ENCODE data around the gene PRKCE. TPM values are rescaled to one million over a fixed set of nuclear protein-coding genes. Genes with fewer than 3 reads are reported as not detected.
A peak's percentile ranks its signal among the peaks of the same experiment; 100 is the strongest.

Gene PRKCE
- total RNA-seq, 1 donor from 2014 or later, result 12.0 TPM

DNA sequence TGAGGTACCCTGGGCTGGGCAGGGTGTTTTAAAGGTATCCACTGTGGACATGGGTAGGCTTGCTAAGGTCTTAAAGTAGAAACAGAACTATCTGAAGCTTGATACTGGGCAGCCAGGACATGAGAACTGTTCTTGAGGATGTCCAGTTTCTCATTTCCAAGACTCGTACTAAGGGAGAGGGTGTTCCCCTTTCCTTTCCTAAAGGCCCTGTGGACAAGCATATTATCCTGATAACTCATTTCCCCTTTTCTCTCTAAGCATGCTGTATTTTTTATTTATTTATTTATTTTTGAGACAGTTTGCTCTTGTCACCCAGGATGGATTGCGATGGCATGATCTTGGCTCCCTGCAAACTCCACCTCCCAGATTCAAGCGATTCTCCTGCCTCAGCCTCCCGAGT, 273.6 kb downstream of the PRKCE start:
- H3K4me1 Mint-ChIP-seq (ENCODE audit: low read depth), result peaks cover 14% of the 10 kb centered on the region
- no peak overlapping the region for H3K27ac Mint-ChIP-seq (ENCODE audit: unreplicated experiment)
- no peaks in the 10 kb centered on the region for H3K27me3 Mint-ChIP-seq (ENCODE audit: low read depth)
- TF ChIP-seq, protein P1, sequence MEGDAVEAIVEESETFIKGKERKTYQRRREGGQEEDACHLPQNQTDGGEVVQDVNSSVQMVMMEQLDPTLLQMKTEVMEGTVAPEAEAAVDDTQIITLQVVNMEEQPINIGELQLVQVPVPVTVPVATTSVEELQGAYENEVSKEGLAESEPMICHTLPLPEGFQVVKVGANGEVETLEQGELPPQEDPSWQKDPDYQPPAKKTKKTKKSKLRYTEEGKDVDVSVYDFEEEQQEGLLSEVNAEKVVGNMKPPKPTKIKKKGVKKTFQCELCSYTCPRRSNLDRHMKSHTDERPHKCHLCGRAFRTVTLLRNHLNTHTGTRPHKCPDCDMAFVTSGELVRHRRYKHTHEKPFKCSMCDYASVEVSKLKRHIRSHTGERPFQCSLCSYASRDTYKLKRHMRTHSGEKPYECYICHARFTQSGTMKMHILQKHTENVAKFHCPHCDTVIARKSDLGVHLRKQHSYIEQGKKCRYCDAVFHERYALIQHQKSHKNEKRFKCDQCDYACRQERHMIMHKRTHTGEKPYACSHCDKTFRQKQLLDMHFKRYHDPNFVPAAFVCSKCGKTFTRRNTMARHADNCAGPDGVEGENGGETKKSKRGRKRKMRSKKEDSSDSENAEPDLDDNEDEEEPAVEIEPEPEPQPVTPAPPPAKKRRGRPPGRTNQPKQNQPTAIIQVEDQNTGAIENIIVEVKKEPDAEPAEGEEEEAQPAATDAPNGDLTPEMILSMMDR (IDR thresholded peaks at IDR 0.05), result no peak
- DNase-seq (ENCODE audit: low spot score), result no peak
- H3K4me3 Mint-ChIP-seq (ENCODE audit: unreplicated experiment), result no peak overlapping the region
- H3K9me3 Mint-ChIP-seq (ENCODE audit: low read depth), result no peaks in the 10 kb centered on the region
- no peaks in the 10 kb centered on the region for H3K36me3 Mint-ChIP-seq (ENCODE audit: low read depth)

GRCh38 chr2:45925636-45926366, 274.3 kb downstream of the PRKCE start:
- H3K9me3 Mint-ChIP-seq (ENCODE audit: low read depth), result no peaks in the 10 kb centered on the region
- H3K36me3 Mint-ChIP-seq (ENCODE audit: low read depth), result no peaks in the 10 kb centered on the region
- H3K4me3 Mint-ChIP-seq (ENCODE audit: unreplicated experiment), result no peak overlapping the region
- H3K4me1 Mint-ChIP-seq (ENCODE audit: low read depth), result peaks cover 14% of the 10 kb centered on the region
- TF ChIP-seq, protein P1 (IDR thresholded peaks at IDR 0.05), result no peak
- H3K27me3 Mint-ChIP-seq (ENCODE audit: low read depth), result no peaks in the 10 kb centered on the region
- H3K27ac Mint-ChIP-seq (ENCODE audit: unreplicated experiment), result peak overlapping the region; percentile 67
- no peak for DNase-seq (ENCODE audit: low spot score)

- H3K27ac Mint-ChIP-seq (ENCODE audit: unreplicated experiment), result no peak overlapping the region
- TF ChIP-seq, protein P1 (IDR thresholded peaks at IDR 0.05), result no peak
- H3K4me1 Mint-ChIP-seq (ENCODE audit: low read depth), result peaks cover 8% of the 10 kb centered on the region
- H3K4me3 Mint-ChIP-seq (ENCODE audit: unreplicated experiment), result no peak overlapping the region
- H3K9me3 Mint-ChIP-seq (ENCODE audit: low read depth), result no peaks in the 10 kb centered on the region
- no peak for DNase-seq (ENCODE audit: low spot score)
- no peaks in the 10 kb centered on the region for H3K27me3 Mint-ChIP-seq (ENCODE audit: low read depth)
- H3K36me3 Mint-ChIP-seq (ENCODE audit: low read depth), result no peaks in the 10 kb centered on the region
Measured at GRCh38 chr2:45928946-45929345, 277.5 kb downstream of the PRKCE start.

DNA sequence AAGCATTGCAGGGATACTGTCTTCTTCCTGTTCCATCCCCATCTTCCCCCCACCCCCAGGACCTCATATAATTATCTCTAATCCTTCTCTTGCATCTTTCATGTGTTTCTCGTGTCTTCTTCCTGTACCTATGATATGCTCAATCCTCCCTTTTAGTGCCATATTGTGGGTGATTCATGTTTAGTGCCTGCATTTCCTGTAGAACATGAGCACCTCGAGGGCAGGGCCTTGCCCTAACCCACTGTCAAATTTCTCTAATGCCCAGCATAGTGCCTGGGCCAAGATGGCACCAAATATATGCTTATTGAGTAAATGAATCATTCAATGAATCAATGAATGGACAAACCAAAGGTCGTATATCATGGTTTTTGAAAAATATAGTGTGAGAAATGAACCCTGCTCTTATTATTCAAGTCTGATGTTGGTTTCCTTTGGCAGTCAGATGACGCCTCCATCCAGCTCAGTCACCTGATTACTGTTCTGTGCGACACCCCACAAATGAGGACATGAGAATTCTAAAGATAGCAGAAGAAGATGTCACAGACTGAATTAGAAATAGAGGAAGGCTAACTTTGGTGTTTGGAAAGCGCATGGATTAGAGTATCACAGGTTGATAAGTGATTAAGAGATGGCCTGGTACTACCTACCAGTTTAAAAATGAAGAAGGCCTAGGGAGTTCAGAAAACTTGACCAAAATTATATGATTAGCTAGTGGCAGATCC, 278.4 kb downstream of the PRKCE start:
- Mint-ChIP-seq H3K9me3 (ENCODE audit: low read depth) (no peaks in the 10 kb centered on the region), H3K4me1 (ENCODE audit: low read depth) (peaks cover 8% of the 10 kb centered on the region), H3K4me3 (ENCODE audit: unreplicated experiment) (no peak overlapping the region), H3K27me3 (ENCODE audit: low read depth) (no peaks in the 10 kb centered on the region), H3K36me3 (ENCODE audit: low read depth) (no peaks in the 10 kb centered on the region), H3K27ac (ENCODE audit: unreplicated experiment) (no peak overlapping the region)
- TF ChIP-seq, protein P1 (IDR thresholded peaks at IDR 0.05), result no peak
- DNase-seq (ENCODE audit: low spot score), result no peak

DNA sequence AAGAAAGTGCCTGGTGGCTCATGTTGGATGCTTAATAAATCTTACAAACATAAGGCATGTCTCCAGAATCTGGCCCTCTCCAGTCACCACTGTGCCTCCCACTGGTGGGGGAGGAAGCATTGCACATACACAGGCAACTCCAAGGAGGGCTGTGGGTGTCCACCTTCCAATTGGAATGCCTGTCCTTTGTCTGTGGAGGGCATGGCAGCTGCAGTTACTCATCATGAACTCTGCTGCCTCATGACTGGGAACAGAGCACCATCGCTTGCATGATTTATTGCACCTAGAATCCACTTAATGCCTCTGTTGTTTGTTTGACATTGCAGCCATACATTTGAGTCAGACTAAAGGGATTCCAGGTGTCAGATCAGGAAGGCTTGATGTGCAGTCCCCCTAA, 278.9 kb downstream of the PRKCE start:
- no peak overlapping the region for H3K4me3 Mint-ChIP-seq (ENCODE audit: unreplicated experiment)
- H3K9me3 Mint-ChIP-seq (ENCODE audit: low read depth), result no peaks in the 10 kb centered on the region
- peaks cover 8% of the 10 kb centered on the region for H3K4me1 Mint-ChIP-seq (ENCODE audit: low read depth)
- H3K36me3 Mint-ChIP-seq (ENCODE audit: low read depth), result no peaks in the 10 kb centered on the region
- H3K27ac Mint-ChIP-seq (ENCODE audit: unreplicated experiment), result no peak overlapping the region
- TF ChIP-seq, protein P1 (IDR thresholded peaks at IDR 0.05), result no peak
- no peaks in the 10 kb centered on the region for H3K27me3 Mint-ChIP-seq (ENCODE audit: low read depth)
- DNase-seq (ENCODE audit: low spot score), result no peak
